AG09309 (cell line): ENCODE results near the gene OR13C8.

Experiments used
- DNase-seq: peaks from one replicate; pipeline ENCODE4 v3.0.0-alpha.2; 2010; ENCODE audit warnings: low read depth
- H3K4me3 ChIP-seq: 2 replicates; pipeline ENCODE4 v1.5.1; 2011; ENCODE audit warnings: mild to moderate bottlenecking, low read depth, low read length, moderate library complexity; ENCODE audit not compliant: control insufficient read depth
- TF ChIP-seq, protein P1 (sequence below): IDR thresholded peaks from 2 replicates; pipeline ENCODE4 v1.5.1; 2011; ENCODE audit warnings: mild to moderate bottlenecking, low read depth, low read length, inconsistent platforms; ENCODE audit not compliant: insufficient read depth, control insufficient read depth; ENCODE audit errors: missing control alignments

The OR13C8 gene

DNA sequence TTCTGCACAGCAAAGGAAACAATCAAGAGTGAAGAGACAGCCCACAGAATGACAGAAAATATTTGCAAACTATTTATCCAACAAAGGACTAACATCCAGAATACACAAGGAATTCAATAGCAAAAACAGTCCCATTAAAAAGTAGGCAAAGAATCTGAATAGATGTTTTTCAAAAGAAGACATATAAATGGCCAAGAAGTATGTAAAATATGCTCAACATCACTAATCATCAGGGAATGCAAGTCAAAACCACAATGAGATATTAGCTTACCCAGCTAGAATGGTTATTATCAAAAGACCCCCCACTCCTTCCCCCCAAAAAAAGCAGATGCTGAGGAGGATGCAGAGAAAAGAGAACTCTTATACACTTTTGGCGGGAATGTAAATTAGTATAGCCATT, 13.4 kb upstream of the OR13C8 start:
- DNase-seq, result no peak
- TF ChIP-seq, protein P1, sequence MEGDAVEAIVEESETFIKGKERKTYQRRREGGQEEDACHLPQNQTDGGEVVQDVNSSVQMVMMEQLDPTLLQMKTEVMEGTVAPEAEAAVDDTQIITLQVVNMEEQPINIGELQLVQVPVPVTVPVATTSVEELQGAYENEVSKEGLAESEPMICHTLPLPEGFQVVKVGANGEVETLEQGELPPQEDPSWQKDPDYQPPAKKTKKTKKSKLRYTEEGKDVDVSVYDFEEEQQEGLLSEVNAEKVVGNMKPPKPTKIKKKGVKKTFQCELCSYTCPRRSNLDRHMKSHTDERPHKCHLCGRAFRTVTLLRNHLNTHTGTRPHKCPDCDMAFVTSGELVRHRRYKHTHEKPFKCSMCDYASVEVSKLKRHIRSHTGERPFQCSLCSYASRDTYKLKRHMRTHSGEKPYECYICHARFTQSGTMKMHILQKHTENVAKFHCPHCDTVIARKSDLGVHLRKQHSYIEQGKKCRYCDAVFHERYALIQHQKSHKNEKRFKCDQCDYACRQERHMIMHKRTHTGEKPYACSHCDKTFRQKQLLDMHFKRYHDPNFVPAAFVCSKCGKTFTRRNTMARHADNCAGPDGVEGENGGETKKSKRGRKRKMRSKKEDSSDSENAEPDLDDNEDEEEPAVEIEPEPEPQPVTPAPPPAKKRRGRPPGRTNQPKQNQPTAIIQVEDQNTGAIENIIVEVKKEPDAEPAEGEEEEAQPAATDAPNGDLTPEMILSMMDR, result no peak
- H3K4me3 ChIP-seq, result no peak overlapping the region

DNA sequence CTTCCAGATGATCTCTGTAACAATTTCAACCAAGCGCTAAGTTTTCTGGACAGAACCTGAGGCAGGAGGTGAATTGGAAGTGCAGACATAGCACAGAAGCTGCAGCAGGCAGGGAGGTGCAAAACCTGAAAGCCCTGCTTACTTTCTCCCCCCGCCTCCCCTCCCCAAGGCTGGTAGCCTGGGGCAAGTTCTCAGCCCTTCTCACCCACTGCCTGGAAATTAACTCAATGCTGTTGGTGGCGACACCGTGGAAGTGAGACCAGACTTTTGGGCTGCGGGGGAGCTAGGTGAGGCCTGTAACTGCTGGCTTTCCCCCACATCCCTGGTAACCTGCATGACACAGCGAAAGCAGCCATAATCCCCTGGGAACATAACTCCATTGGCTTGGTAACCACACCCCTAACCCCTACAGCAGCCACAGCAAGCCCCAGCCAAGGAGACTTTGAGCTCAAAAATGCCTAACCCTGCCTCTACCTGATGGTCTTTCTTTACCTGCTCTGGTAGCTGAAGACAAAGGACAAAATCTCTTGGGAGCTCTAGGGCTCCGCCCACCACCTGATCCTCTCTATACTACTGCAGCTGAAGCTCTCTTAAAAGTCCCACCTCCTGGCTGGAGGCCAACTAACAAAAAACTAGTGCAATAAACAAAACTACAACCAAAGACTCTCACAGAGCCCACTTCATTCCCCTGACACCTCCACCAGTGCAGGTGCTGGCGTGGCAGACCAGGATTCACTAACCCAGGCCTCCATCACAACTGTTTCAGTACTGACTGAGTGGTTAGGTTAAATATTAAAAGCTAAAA, 11.9 kb upstream of the OR13C8 start:
- TF ChIP-seq, protein P1, result no peak
- no peak overlapping the region for H3K4me3 ChIP-seq
- no peak for DNase-seq

DNA sequence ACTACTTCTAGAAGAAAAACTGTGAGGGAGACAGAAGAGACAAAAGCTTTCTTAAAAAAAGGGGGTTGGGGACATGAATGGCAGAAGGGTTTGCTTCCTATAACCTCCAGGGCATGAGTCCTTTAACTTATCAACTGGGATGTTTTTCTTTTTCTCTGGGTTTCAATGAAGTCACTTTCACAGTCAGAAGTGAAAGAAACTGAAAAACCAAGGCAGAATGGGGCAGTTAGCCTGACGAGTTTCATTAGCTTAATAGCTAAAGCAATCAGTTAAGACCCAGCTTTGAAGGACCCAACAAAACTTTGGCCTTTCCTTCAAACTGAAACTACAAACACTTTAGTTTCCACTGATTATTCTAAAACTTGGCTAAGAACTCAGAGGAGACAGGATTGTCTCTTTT, 4.6 kb upstream of the OR13C8 start:
- TF ChIP-seq, protein P1, result no peak
- no peak overlapping the region for H3K4me3 ChIP-seq
- no peak for DNase-seq

DNA sequence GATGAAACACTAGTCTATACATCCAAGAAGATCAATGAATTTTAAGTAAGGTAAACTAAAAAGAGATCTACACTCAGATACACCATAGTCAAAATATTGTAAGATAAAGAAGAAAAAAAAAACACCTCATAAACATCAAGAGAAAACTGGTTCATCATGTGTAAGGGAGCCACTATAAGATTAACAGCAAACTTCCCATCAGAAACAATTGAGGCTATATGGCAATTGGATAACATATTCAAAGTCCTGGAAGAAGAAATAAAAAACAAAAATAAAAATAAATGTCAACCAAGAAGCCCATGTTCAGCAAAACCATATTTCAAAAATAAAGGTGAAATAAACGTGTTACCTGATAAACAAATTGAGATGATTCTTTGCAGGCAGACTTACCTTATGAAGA, 3.6 kb downstream of the OR13C8 start:
- no peak for DNase-seq
- no peak overlapping the region for H3K4me3 ChIP-seq
- TF ChIP-seq, protein P1, result no peak

DNA sequence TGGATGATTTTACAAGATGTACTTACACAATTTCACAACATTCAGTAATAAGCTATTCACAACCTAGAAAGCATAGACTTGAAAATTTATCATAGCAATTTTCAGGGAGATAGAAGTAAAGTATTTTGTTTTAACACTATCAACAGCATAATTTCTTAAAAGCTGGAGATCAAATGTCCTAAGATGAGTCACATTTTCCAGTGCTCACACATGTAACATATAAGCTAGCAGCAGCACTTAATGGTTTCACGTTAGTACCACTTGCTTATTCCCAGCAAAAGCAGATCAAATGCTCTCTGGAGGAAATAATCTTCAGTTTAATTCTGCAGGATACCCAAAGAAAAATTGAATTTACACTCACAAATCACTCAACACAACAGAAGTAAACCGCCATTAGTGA, 6.5 kb downstream of the OR13C8 start:
- TF ChIP-seq, protein P1, result no peak
- DNase-seq, result no peak
- no peak overlapping the region for H3K4me3 ChIP-seq

DNA sequence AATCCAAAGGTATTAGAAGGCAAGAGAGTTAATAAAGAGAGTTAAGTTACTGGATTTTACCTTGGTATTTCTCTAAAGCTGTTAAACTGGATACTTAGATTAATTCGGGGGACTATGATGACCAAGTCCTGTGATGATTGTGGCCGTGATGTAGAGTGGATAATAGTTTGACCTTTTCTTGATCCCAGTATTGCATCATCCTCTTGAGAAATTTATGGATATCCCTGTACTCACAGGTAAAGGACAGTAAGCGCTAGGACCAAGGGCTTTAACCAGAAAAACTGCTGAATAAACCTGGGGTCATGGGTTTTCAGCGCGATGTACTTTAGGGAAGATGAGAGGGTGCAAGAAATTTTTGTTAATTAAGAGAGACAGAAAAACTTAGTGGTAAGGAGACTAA, 8.3 kb downstream of the OR13C8 start:
- H3K4me3 ChIP-seq, result no peak overlapping the region
- DNase-seq, result no peak
- TF ChIP-seq, protein P1, result no peak
